SIG-M5 (cell line): ENCODE measurements around the gene ZCCHC14.
"Not testable (repeated sequence)": the region's sequence is repeated elsewhere in the genome, so short reads cannot be mapped to it uniquely, and the experiment has no call there.

Source experiments
- DNase-seq: peaks from one replicate; lab custom pipeline; 2025; lab: John Stamatoyannopoulos, UW

The ZCCHC14 gene

DNA sequence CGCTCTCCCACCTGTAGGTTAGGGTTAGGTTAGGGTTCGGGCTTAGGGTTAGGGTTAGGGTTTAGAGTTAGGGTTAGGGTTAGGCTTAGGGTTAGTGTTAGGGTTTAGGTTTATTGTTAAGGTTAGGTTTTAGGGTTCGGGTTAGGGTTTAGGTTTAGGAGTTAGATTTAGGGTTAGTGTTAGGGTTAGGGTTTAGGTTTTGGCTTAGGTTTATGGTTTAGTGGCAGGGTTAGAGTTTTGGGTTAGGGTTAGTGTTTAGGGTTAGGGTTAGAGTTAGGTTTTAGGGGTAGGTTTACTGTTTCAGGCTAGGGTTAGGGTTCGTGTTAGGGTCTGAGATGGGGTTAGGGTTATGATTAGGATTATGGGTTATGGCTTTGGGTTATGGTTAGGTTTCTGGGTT is 31.6 kb upstream of the ZCCHC14 start:
- no peak for DNase-seq

- DNase-seq: not testable (repeated sequence)
These were observed 30.8 kb upstream of the ZCCHC14 start for GRCh38 chr16:87523605-87524004.

- not testable (repeated sequence) for DNase-seq
These were observed 28.9 kb upstream of the ZCCHC14 start for GRCh38 chr16:87521764-87522163.

DNA sequence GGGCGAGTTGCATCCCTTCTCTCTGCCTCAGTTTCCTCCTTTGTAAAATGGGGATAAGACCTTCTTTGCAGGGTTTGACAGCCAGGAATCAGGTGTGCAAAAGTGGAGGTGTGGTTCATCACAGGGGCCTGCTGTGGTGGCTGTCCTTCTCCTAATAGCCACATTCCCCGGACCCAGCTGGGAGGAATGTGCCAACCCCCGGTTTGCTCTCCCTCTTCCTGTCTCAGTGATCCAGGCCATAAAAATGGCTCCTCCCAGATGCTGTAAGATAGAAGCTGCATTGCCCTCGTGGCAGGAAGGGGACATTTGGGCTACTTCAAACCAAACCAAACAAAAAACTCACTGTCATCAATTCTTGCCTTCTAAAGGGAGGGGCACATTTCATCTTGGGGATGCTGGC is 26.3 kb upstream of the ZCCHC14 start:
- not testable (repeated sequence) for DNase-seq

DNA sequence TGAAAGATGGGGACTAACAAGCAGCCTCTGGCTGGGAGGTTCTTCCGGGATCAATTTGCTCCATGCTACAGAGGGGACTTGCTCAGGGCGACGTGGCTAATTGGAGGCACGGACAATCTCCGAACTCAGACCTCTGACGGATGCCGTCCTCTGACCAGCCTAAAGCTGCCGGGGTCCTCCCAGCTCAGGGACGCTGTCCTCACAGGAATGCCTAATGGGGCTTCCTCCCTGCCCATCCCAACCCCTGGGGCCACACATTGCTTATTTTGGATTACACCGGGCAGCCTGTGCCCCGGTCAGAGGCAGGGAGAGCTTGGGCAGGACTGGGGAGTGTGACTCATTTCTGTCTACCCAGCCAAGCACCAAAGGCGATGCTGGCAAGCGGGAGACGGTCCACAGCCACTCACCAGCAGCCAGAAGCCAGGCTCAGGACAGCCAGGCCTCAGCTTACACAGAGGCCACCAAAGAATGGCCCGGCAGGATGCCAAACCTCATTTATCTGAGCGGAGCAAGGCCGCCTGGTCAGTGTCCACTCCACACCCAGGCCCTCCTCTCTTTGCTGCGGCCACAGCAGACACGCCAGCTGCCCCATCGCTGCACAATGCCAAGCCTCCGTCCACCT is 25.7 kb upstream of the ZCCHC14 start:
- DNase-seq: not testable (repeated sequence)

DNA sequence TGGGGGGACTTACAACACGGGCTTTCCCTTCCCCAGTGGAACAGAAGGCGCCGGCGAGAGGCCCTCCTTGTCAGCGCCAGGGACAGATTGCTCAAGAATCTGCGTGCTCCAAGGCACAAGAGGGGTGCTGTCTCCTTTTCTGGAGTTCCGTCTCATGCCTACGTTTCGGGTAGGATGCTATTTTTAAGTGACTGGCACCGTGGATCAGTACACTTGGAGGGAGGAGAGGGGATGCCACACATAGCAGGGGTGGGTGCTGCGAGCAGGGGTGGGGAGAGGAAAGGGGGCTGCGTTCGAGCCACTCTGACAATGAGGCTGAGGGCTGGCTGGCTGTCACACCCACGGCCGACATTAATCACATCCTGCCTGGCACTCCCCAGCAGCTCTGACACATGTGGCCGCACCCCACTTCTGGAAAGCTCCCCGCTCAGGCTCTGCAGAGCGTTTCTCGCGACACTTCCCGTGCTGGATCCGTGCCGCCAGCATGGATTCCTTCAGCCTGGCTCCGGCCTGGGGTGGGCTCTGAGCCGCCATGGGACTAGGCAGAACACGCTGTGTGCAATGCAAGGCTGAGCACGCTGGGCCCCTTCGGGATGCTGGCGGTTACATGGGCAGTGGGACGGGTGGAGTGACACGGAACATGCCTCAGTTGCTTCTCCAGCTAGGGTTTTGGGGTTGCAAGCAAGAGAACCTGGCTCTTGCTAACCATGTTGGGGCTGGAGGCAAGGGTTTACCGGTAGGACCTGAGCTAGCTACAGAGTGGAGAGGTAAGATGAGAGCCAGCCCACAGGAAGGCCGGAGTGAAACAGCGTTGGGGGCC is 25.0 kb upstream of the ZCCHC14 start:
- not testable (repeated sequence) for DNase-seq

GRCh38 chr16:87516361-87516760 is 23.5 kb upstream of the ZCCHC14 start:
- DNase-seq: no peak

DNA sequence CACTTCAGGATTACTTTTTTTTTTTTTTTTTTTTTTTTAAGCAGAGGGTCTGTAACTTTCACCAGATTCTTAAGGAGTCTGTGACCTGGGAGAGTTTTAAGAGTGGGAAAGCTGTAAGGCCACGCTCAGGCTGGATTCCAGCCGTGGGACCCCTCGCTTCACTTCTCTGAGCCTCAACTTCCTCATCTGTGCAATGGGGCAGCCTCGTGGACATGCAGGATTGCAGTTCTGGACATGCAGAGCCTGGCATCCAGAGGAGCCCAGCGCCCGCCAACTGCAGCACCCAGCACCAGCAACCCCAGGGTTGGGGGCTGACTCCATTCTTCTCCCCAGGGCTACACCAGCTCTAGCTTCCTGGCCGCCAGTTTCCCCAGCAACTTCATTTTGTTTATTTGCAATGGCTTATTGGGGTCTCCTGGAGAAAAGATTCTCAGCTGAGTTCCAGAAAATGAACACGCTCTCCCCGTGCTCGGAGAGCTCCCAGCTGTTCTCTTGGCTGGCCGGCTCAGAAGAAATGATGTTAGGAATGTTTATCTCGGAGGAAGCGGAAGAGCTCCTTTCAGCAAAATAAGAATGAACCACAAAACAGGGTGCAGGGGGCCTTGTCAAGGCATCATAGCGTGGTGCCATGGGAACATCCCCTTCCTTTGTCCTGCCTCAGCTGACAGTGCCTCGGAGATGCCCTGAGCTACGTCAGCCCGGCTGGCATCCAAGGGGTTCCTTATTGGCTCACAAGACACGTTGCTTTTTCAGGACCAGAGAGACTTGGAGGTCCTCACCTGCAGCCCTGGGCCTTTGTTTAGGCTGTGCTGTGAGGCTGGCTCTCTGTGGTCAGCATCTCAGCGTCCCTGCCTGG is 22.9 kb upstream of the ZCCHC14 start:
- DNase-seq: no peak

DNA sequence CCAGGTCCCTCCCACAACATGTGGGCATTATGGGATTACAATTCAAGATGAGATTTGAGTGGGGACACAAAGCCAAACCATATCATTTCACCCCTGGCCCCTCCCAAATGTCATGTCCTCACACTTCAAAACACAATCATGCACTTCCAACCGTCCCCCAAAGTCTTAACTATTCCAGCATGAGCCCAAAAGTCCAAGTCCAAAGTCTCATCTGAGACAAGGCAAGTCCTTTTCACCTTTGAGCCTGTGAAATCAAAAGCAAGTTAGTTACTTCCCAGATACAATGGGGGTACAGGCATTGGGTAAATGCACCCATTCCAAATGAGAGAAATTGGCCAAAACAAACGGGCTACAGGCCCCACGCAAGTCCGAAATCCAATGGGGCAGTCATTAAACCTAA is 17.0 kb upstream of the ZCCHC14 start:
- not testable (repeated sequence) for DNase-seq

DNA sequence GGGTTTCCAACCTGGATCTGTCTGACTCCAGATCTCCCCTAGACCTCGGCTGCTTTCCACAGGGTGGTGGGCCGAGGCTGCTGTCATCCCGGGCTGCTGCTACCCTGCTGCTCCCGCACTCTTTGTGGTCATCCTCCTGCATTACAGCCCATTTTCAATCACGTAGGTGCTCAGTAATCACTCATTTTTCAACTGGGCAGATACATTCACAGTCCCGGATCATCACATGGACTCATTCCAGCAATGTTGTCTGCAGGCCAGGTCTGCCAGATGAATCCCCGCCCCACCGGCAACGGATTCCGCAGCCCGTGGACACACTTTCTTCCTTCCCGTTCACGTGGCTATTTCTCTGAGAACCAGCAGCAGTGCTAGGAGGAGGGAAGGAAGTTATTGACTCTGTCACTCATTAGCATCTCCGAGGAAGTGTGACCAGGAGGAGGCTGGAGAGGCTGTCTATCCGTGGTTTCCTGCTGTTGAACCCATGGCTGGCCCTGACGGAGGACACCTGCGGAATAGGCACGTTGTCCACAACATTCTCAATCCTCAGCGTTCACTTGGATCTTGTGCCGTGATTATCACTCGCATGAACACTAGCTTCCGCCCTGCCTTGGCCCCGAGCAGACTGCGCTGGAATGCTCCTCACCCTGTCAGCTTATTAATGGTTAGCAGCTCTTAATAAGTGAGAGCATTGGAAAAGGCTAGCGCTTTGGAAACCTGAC is 14.7 kb upstream of the ZCCHC14 start:
- DNase-seq: no peak

DNA sequence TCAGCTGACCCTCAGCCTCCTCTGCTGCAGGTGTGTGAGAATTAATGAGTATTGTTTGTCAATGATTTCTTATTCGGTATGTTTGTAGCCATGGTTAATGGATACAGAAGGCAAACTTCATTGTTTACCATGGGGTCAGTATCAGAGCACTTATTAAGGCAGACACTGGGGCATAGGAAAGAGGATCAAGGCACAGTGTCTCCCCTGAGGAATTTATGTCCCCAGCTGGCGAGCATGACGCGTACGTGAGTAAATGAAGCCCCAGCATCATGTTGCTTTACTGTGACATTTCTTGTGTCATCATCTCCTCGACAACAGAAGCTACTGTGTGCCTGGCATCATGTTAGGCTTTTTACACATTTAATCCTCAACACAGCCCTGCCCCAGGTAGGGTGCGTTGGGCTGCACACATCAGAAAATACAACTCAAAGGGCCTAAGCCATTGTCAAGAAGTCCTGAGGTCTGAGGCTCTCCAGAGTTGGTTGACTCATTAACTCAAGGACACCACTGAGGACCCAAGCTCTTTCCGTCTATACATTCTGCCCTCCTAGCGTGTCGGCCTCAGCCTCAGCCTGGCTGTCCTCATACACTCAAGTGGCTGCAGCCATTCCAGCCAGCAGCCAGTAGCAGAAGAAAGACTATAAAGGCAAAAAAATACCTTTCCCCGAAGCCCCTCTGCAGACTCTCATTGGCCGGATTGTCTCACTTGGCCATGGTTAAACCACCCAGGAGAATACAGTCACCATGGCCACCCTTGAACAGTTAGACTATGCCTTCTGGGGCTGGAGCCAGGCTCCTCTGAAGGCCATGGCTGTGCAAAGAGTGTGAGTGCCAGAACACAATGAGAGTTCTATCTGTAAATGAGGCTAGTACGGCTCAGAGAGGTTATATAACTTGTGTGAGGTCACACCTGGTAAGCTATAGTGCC is 13.9 kb upstream of the ZCCHC14 start:
- no peak for DNase-seq

DNA sequence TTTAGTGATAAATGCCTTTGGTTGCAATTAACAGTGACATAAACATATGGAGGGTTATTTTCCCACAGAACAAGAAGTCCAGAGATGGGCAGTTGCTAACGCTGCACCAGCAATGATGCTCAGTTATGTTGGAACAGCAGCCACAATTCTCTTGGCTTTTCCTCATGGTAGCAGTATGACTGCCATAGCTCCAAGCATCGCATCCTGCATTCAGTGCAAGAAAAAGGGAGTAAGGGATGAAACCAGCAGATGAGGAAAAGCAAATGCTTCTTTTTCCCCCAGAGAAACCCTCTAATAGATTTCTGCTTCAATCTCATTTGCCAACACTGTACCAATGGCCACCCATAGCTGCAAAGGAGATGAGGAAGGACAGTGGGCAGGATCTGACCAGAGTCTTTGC is 13.0 kb upstream of the ZCCHC14 start:
- no peak for DNase-seq

DNA sequence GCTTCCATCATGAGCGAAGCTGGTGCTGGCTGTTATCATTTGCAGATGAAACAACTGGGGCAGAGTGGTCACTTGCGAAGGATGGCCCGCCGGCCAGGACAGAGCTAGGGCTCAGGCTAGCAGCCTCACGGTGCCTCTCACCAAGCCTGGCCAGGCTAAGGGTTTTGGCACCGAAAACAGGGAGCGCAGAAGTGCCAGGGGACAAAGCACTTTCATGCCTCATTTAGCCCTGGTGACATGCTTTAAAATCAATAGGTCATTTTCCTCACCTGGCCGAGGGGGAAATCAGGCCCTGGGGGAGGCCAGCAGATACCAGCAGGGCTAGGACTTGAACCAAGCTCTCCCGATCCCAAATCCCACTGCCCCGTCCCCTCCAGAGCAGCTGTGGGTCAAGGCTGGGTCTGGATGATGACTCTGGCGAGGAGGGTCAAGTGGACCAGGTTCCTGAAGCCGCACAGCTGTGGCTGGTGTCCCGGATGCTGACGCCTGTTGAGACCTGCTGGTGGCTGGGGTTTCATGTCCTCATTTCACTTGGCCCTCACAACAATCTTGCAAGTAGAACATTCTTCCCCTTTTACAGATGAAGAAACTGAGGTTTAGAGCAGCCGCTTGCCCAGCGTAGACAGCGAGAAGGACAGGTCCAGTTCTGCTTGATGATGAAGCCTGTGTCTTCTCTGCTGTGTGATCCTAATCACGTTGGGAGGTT is 10.6 kb upstream of the ZCCHC14 start:
- not testable (repeated sequence) for DNase-seq

- no peak for DNase-seq
These were observed 9.6 kb upstream of the ZCCHC14 start for GRCh38 chr16:87502308-87502969.

DNA sequence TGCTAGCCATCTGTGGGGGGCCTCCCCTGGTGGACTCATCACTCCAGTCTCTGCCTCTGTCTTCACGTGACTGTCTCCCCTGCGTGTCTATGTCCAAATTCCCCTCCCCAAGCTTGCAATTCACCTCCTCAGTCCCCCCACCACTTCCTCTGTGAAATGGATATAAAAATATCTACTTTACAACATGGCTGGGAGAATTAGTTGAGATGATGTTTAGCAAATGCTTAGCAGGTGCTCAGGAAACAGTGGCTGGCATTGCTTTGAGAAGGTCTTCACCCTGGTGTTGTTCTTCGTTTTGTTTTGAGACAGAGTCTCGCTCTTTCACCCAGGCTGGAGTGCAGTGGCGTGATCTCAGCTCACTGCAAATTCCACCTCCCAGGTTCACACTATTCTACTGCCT is 8.3 kb upstream of the ZCCHC14 start:
- no peak for DNase-seq

DNA sequence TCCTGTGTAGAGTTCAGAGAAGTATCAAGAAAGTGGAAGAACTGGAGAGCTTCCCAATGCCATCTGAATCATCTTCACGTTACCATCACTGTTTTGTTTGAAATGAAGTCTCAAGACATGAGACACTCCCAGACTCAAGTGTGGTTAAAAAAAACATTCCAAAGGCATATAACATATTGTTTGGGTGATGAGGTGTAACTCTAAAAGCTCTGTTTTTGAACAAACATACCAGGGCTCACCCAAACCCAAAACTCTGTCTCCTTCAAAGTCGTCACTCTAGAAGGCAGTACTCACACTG is 6.3 kb upstream of the ZCCHC14 start:
- DNase-seq: no peak

- DNase-seq: no peak
These were observed 5.7 kb upstream of the ZCCHC14 start for GRCh38 chr16:87498324-87499188.

DNA sequence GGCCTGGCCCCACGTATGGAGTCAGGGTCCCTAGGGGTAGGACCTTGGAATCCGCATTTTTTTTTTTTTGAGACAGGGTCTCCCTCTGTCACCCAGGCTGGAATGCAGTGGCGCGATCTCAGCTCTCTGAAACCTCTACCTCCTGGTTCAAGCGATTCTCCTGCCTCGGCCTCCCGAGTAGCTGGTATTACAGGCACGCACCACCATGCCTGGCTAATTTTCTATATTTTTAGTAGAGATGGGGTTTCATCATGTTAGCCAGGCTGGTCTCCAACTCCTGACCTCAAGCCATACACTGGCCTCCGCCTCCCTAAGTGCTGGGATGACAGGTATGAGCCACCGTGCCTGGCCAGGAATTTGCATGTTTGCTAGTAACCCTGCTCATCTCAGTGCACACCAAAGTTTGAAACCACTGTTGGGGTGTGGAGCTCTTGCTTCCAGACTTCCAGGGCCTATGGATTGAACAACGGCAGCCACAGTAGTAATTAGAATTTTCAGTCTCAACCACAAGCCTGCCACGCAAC is 5.0 kb upstream of the ZCCHC14 start:
- DNase-seq: not testable (repeated sequence)
